Stimulated activated naive CD8-positive, alpha-beta T cell treated with anti-CD3 and anti-CD28 coated beads, Interleukin-15, Interleukin-2, amounts not matched to agents 100 U/mL and 50 U/mL, for 24 hours (primary cell): ENCODE measurements around the gene TKFC.

Experiments used
- ATAC-seq: fragments of 150-1000 bp; cut with Tn5 transposase; one replicate; pipeline ENCODE4 v1.10.0; 2021
- DNase-seq: peaks from one replicate; pipeline ENCODE4 v3.0.0; 2021

TKFC gene, protein sequence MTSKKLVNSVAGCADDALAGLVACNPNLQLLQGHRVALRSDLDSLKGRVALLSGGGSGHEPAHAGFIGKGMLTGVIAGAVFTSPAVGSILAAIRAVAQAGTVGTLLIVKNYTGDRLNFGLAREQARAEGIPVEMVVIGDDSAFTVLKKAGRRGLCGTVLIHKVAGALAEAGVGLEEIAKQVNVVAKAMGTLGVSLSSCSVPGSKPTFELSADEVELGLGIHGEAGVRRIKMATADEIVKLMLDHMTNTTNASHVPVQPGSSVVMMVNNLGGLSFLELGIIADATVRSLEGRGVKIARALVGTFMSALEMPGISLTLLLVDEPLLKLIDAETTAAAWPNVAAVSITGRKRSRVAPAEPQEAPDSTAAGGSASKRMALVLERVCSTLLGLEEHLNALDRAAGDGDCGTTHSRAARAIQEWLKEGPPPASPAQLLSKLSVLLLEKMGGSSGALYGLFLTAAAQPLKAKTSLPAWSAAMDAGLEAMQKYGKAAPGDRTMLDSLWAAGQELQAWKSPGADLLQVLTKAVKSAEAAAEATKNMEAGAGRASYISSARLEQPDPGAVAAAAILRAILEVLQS

DNA sequence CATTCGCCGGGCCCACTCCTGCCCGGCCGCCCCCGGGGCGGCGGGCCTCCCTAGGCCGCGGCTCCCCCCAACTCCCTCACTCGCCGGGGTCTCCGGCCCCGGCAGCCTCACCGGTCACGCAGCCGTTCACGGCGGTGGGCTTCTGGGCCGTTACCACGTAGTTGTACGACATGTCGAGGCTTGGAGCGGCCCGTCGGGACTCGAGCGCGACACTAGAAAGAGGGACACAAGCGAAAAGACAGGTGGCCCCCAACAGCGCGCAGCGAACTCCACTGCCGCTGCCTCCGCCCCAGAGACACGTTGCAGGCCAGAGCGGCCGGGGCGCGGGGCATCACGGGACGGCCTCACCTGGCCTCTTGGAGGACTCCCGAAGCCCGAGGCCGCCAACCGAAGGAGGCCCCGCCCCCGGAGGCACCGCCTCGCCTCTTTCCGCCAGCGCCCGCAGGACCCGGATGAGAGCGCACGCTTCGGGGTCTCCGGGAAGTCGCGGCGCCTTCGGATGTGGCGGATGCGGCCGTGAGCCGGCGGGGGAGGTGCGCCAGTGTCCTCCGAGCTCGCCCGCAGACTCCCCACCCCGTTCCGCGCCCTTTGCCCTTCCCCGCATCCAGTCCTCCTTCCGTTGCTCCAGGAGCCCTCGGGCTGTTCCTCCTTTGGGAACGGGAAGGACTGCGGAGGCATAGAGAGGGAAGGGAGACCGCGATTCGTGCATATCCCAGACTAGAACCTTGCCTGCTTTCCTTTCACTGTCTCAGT, at the start of gene TKFC, which contains the start of gene DDB1:
TSS of gene TKFC (plus strand) at position 432 of the 753 bp plus-strand sequence. CDS start 1,501 bp downstream, outside the sequence.
TSS of gene DDB1 (minus strand) at position 309 of the 753 bp plus-strand sequence. CDS start at position 172, 137 bp downstream.
- peak; percentile 98 for DNase-seq
- peak; percentile 96 for ATAC-seq

DNA sequence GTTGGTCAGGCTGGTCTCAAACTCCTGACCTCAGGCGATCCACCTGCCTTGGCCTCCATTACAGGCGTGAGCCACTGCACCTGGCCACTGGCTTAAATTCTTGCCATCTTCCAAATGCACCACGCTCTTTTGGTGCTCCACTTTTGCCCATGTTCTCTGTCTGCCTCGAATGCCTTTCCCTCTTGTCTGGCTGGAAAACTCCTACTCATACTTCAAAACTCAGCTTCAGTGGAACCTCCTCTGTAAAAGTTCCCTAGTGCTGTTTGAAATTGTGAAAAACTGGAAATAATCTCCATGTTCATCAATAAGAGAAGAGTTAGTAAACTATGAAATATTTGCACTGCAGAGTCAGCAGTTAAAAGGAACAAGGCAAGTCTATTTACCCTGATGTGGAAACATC, 49.4 kb upstream of the TKFC start:
- ATAC-seq = no peak
- DNase-seq = no peak

DNA sequence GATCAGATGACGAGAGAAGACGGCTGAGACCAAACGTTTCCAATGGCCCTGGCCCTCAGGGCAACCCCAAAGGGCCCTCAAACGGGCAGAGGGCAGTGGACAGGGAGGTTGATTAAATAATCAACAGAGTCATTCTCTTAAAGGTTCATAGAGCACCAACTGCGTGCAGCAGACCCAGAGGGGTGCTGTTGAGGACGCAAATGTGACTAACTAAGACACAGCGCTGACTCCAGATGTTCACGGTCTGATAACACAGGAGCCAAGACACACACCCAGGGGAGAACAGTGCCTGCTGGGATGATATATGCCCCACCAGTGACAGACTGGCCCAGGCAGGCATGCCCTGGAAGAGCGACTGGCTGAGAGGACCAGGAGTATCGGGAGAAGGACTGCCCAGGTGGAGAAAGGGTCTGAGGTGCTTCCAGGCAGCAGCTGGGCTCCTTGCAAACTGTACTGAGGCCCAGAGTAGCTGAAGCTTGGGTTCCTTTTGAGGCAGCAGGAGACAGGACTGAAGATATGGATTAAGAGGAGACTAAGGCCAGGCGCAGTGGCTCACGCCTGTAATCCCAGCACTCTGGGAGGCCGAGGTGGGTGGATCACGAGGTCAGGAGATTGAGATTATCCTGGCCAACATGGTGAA, 45.6 kb upstream of the TKFC start:
- DNase-seq (no peak), ATAC-seq (no peak)

DNA sequence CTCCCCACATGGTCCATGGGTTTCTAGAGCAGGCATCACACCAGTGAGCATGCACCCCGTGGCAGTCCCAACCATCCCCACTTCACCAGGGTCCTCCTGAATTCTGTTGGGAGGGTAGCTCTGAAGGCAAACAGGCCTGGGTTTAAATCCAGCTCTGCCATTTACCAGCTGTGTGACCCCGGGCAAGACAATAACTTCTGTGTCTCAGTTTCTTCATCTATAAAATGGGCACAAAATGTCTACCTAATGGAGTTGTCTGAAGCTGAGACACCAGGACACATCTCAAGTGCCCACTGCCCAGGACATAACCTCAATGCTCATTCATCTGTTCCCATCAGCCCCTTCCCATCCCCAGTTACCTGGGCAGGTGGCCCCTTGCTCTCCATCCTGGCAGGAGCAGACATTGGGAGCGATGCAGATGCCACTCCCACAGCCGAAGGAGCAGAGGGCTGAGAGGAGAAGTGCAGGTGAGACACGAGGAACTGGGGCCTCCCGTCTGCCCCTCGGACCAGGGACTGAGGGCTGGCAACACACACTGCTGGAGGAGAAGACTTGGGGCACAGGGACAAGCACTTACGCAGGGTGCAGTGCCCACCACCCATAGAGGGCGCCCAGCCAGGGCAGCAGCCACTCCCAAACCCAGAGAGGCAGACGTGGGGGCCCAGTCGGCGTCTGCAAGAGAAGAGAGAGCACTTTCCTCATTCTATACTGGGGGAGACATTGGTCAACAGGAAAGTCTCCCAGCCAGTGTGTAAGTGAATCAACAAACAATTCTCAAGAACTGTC, 41.9 kb upstream of the TKFC start:
- no peak for ATAC-seq
- DNase-seq = peak; percentile 27

DNA sequence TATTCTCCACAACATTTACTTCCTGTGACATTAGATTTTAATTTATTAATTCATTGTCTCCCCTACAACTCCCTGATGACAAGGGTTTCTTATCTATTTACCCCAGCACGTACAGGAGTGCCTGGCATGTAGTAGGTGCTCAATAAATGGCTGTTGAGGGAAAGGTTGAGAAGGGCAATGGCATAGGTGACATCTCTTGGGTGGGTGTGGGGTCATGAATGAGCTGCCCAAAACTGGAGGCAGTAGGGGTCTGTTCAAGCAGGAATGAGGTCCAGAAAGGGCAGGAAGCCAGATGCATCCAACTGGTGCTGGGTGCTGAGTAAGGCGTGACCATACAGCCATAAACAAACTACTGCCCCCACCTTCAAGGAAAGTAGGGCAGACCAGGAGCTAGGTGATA, 40.7 kb upstream of the TKFC start:
- ATAC-seq = no peak
- DNase-seq = no peak

DNA sequence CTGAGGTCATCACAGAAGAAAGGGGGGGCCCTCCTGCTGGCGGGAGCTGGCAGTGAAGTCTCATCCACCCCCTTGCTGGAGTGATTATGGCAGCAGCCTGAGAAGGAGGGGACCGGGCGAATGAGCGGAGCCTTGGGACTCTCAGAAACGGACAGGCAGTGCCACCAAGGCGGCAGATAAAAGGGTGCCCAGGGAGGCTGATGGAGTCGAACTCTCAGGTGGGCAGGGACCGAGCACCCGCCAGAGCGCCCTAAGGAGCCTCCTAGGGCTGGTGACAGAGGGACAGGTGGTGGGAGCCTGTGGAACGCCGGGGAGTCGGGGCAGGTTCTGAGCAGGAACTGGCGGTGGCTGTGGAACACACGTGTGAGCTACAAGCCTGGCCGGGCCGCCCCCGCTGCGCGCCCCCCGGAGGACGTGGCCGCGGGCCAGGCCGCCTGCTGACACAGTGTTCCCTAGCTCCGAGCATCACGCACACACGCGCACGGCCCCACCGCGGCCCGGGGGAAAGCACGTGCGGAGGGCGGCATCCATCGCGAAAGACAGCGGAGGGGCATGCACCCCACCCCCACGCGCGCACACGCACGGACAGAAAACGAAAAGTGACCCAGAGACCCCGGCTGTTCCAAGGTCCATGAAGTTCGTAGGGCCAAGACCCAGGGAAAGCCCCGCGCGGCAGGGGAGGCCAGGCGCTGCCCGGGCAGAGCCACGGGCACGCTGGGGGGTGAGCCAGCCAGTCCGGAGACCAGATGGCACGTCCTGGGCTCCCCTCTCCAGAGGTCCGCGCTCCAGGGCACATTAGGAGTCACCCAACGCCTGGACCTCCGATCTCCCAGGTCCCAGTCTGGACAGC, 38.9 kb upstream of the TKFC start:
- ATAC-seq = peak; percentile 62
- DNase-seq = peak; percentile 76

DNA sequence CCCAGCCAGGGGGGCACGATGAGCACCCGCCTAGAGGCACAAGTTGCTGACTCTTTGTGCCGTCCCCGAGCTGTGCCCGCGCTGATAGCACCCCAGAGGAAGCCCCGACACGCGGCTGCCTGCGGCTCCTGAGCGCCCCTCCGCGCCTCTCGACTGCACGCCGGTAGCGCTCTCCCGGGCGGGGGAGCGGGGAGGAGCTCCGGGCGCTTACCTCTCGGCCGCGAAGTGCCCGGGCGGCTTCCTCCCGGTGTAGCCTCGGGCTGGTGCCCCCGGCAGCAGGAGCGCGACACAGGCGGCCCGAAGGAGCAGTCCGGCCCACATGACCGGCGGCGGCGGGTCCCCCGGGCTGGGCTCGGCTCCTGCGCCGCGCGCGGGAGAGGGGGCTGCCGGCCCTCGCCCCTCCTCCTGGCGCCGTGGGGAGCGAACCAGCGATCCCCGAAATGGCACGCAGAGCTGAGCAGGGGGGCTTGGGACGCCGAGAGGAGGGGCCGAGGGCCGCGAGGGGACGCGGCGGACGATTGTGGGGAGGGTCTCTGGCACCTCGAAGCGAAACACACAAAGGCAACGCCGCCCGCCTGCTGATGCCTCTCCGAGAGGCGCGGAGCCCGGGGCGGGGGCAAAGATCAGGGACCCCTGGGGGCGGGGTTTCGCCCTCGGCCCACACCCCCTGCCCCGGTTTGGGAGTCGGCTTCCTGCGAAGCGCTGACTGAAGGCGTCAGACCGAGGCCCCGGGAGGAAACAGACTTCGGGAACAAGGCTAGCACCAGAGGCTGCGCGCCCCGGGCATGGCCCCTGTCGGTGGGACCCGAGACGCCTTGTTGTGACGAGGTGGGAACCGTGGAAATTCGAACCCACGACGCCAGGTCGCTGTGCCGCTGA, 38.1 kb upstream of the TKFC start, which contains the start of gene VWCE:
TSS of gene VWCE (minus strand) at position 600 of the 879 bp plus-strand sequence. CDS start at position 321, 279 bp downstream.
- ATAC-seq = peak; percentile 77
- DNase-seq = peak; percentile 82

DNA sequence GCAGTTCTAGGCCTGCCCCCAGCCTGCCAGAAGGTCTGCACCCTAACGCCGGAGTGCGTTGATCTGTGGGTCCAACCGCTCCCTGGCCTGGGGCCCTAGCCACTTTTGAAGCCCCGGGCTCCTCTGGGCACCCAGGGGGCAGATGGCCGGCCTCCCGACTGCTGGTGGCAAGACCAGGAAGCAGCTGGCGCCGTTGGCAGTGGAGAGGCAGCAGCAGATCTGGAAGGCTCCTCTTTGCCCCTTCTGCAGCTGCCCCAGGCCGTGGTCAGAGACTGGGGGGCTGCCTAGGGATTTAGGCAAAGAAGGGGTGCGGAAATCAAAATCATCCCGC, 37.5 kb upstream of the TKFC start:
- ATAC-seq (peak; percentile 6), DNase-seq (no peak)

DNA sequence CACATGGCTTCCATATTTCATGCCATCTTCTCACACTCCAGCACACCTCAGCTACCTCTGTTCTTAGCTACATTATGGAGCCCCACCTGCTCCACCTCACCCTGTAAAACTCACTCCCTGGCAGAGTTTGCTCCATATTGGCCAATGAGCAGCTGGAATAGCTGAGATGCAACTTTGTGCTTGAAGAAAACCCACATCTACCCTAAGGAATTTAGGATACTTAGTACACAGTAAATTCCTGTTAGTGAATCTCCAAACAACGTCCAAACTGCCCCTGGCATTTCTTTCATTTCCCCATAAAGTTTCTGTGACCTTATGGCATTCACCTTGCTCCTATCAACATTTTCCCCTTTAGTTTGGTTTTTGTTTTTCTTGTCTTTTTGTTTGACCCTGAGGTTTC, 35.7 kb upstream of the TKFC start:
- ATAC-seq = no peak

DNA sequence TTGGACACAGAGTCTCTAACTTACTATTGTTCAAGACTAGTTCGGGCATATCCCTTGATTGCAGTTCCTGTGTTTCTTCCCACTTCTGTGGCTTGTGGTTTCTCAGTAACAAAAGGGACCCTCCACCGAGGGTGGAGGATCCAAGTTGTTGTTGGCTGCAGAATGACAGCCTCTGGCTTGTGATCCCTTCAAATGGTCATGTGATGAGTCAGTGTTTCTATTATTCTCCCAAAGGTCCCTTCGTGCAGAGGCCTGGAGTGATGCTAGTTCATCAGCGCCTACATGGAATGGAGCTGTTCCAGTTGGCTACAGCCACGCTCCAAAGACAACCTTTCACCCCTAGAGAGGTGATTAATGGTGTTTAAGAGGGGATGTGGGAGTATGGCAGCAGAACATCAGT, 35.3 kb upstream of the TKFC start:
- no peak for DNase-seq
- no peak for ATAC-seq

More for the DNA sequence above, 35.7 kb upstream of the TKFC start:
- no peak for DNase-seq

DNA sequence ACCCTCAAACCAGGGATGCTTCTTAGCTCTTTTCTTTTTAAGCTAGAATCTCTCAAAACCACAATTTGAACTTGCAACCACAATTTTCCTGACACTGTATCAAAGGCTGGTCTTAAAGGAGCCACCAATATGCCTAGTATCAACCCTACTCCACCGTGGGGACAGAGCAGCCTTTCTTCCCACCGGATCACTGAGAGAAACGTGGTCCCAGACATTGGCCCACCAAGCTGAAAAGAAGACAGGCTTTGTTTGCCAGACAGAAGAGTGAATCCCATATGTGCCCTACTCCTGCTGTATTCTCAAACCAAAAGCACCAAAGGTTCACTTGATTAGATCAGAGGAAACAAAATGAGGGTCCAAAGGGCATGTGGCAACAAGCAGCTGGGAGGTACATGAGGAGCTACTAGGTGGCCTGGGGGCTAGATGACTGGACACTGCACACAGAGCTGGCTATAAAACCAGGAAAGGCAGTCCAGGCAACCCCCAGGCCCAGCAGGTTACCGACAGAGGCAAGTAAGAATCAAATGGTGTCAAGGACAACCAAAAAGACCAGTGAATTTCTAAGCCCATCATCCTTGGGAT, 34.3 kb upstream of the TKFC start:
- no peak for DNase-seq
- ATAC-seq = no peak

DNA sequence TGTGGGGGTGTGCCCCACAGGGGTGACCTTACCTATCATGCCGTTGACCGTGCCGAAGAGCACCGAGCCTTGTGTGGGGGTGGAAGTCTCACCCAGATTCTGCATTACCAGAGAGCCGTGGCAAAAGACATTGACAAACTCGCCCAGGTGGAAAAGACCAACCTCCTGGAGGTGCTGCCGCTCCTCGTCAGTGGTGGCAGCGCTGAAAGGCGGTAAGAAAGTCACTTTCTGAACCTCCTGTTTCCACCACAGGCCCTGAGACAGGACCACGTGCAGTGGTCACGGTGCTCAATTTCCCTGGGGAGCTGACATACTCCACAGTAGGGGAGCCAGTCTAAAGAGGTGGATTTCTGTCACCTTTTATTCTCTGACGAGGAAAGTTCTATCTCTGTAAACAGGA, 30.5 kb upstream of the TKFC start:
- ATAC-seq (no peak), DNase-seq (no peak)

DNA sequence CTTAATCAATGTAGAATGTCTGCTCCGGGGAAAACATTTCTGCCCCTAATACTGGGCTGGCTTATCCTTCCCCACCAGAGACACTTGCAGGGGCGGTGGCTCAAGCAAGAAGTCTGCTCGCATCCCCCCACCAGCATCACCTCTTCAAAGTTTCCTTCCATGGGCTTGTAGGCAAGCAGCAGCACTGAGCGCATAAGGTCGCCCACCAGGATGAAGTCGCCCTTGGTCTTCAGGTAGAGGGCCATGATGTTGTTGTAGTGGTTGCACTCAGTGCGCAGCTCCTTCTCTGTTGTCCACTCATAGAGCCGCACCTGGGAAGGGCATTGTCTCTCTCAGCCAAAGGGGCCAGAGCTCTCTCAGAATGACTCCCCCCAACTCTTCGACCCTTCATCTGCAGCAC, 29.3 kb upstream of the TKFC start:
- DNase-seq (no peak), ATAC-seq (no peak)

DNA sequence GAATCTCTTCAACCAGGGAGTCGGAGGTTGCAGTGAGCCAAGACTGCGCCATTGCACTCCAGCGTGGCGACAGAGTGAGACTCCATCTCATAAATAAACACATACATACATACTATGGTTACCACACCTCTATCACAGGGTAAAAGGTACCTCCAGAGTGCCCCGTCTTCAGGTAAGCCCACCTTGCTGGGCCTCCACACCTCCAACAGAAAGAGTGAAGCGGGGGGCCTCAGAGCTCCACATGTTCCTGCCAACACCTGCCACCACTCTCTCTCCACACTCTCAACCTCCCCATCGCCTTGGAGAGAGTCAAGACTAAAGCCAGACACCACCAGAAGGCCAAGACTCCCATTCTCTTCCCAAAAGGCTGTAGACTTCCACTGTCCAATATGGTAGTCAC, 27.6 kb upstream of the TKFC start:
- DNase-seq = no peak
- no peak for ATAC-seq

DNA sequence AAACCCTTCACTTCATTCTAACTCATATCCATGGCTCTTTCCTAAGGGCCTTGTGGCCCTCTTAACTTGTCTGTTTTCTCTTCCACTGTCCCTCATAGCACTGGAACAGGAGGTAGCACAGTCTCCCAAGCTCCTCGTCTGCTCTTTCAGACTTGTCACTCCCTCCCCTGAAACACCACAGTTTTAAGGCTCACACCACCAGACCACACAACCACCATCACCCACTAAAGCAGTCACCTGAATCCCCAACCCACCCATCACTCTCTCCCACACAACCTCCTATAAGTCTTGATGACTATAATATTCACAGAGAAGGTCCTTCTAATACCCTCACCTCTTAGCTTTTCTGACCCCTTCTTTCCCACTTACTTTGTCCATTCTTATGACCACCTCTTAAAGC, 26.8 kb upstream of the TKFC start:
- ATAC-seq = peak; percentile 19
- no peak for DNase-seq

DNA sequence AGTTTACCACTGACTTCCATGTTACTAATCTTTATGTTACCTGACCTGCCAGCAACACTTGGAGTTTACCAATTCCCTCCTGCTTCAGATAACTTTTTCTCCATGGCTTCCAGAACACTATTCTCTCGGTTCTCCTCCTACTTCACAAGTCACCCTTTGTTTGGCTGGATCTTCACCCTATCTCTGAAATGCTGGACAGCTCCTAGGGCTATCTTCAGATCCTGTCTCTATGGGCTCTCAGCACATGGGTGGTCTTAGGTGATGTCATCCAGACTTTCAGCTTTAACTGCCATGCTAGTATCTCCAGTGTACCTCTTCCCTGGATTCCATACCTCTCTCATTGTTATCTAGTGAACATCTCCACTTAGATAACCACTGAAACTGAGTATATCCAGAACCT, 25.7 kb upstream of the TKFC start:
- DNase-seq = no peak
- no peak for ATAC-seq

DNA sequence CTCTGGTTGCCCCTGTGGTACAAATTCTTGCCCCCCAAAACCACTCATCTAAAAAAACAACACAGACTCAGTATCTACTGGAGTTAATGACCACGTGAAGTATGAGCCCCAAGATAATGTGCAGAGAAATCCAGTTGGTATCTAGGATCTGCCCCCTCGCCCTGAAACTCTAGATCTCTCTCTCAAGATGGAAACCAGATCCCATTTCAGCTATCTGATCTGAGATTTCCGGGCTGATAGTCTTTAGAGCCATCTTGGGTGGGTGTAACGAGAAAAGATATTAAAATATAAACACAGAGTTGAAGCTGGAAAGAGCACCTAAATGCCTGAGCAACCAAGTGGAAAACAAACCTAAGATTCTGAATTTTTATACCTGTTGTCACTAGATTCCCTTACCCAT, 23.9 kb upstream of the TKFC start:
- no peak for DNase-seq
- peak; percentile 11 for ATAC-seq

DNA sequence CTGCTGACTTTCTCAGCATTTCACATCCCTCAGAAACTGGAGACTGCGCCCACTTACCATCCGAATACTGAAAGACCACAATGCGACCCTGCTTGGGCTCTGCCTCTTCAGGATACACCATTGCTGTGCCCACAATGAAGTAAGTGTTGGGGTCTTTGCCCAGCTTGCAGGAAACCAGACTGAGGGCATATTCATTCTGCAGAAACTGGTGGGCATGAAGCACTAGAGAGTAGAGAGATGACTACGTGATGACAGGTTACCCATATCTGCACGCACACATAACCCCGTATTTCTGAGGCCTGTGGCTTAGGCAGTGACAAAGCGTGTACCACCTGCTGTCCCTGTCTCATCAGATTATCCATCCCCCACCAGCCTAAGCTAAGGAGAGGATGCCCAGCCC, 23.3 kb upstream of the TKFC start:
- peak; percentile 70 for ATAC-seq
- peak; percentile 18 for DNase-seq

DNA sequence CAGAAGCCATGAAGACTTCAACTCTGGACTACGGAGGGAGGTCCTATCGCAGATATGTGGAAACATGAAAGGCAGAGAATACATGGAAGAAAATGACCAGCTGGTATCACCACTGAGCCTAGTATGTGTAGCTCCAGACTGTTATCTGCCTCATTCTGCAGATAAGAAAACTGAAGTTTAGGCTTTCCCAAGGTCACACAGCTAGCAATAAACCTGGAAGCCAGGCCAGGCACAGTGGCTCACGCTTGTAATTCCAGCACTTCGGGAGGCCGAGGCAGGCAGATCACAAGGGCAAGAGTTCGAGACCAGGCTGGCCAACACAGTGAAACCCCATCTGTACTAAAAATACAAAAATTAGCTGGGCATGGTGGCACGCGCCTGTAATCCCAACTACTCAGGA, 22.3 kb upstream of the TKFC start:
- ATAC-seq (no peak), DNase-seq (no peak)
